ENCODE measurements around the gene PNPLA2.

Gene PNPLA2

GRCh38 chr11:813072-813455, 5.7 kb upstream of the PNPLA2 start:
- FAIRE-seq, result no peak
- no peak for DNase-seq (ENCODE audit: insufficient read length, low spot score)

GRCh38 chr11:813456-814096, 5.1 kb upstream of the PNPLA2 start:
- FAIRE-seq (no peak), DNase-seq (ENCODE audit: insufficient read length, low spot score) (no peak)

GRCh38 chr11:815675-816432, 2.9 kb upstream of the PNPLA2 start:
- no peak for DNase-seq (ENCODE audit: insufficient read length, low spot score)

GRCh38 chr11:816433-816779, 2.3 kb upstream of the PNPLA2 start:
- no peak for FAIRE-seq
- no peak for DNase-seq (ENCODE audit: insufficient read length, low spot score)

More at GRCh38 chr11:815675-816432, 2.9 kb upstream of the PNPLA2 start:
- FAIRE-seq, result no peak

- FAIRE-seq (peak; percentile 95), DNase-seq (ENCODE audit: insufficient read length, low spot score) (peak; percentile 81)
Measured at GRCh38 chr11:819129-819931, 616 bp downstream of the PNPLA2 start.

GRCh38 chr11:819943-820649, 1.4 kb downstream of the PNPLA2 start:
- peak; percentile 49 for FAIRE-seq

GRCh38 chr11:820655-821511, 2.2 kb downstream of the PNPLA2 start:
- FAIRE-seq, result peak; percentile 33
- DNase-seq (ENCODE audit: insufficient read length, low spot score), result peak; percentile 68

More at GRCh38 chr11:819943-820649, 1.4 kb downstream of the PNPLA2 start:
- DNase-seq (ENCODE audit: insufficient read length, low spot score), result peak; percentile 73

GRCh38 chr11:821512-822371, 3.0 kb downstream of the PNPLA2 start:
- FAIRE-seq, result no peak
- DNase-seq (ENCODE audit: insufficient read length, low spot score), result no peak

GRCh38 chr11:823441-824291, 5.0 kb downstream of the PNPLA2 start:
- FAIRE-seq (no peak), DNase-seq (ENCODE audit: insufficient read length, low spot score) (no peak)

- no peak for FAIRE-seq
- no peak for DNase-seq (ENCODE audit: insufficient read length, low spot score)
Measured at GRCh38 chr11:824292-824880, 5.7 kb downstream of the PNPLA2 start.

- DNase-seq (ENCODE audit: insufficient read length, low spot score) (no peak), FAIRE-seq (no peak)
Measured at GRCh38 chr11:824942-825341, 6.2 kb downstream of the PNPLA2 start.

GRCh38 chr11:825366-826226, 6.9 kb downstream of the PNPLA2 start:
- DNase-seq (ENCODE audit: insufficient read length, low spot score), result no peak
- FAIRE-seq, result no peak

- FAIRE-seq (no peak), DNase-seq (ENCODE audit: insufficient read length, low spot score) (no peak)
Measured at GRCh38 chr11:826227-826621, 7.5 kb downstream of the PNPLA2 start.

- FAIRE-seq, result no peak
- DNase-seq (ENCODE audit: insufficient read length, low spot score), result no peak
Measured at GRCh38 chr11:826836-827145, 8.1 kb downstream of the PNPLA2 start.

- no peak for FAIRE-seq
- DNase-seq (ENCODE audit: insufficient read length, low spot score), result no peak
Measured at GRCh38 chr11:827146-827896, 8.6 kb downstream of the PNPLA2 start.

- FAIRE-seq (no peak), DNase-seq (ENCODE audit: insufficient read length, low spot score) (no peak)
Measured at GRCh38 chr11:827897-828192, 9.1 kb downstream of the PNPLA2 start, which contains the start of gene CRACR2B. Gene CRACR2B, plus strand, starts transcription at chr11:827919. Its CDS starts 689 bp downstream, at chr11:828608.
